Measurements from ENCODE around the gene MMAB. TPM values are rescaled to one million over a fixed set of nuclear protein-coding genes. Genes with fewer than 3 reads are reported as not detected.

MMAB gene
- total RNA-seq, 1 experiment from 2014 or later: 97.6 TPM

- no peak for TF ChIP-seq CTCF (conservative IDR thresholded peaks at IDR 0.05; ENCODE audit: low read depth, low read length)
- TF ChIP-seq EZH2 (IDR thresholded peaks at IDR 0.05; ENCODE audit: borderline replicate concordance, low read depth, low read length, poor library complexity, severe bottlenecking): no peak
- intact Hi-C loops (cut with micrococcal nuclease; ENCODE audit: unreplicated experiment): no loop called here
- H3K9me3 ChIP-seq (ENCODE audit: low read depth, low read length, poor library complexity, severe bottlenecking): no peaks in the 10 kb centered on the region
- no peaks in the 10 kb centered on the region for H3K27me3 ChIP-seq (replicated peaks; ENCODE audit: insufficient read depth, low read depth, low read length, poor library complexity)
- no peaks in the 10 kb centered on the region for H3K4me1 ChIP-seq (ENCODE audit: insufficient read depth, low read length, poor library complexity, severe bottlenecking)
- DNase-seq (ENCODE audit: low spot score): no peak
- ChIA-PET CTCF (no interaction called here), POLR2A (ENCODE audit: low non-redundant PET) (no interaction called here)
- peaks cover 46% of the 10 kb centered on the region for H3K36me3 ChIP-seq (ENCODE audit: insufficient read depth, low read length, poor library complexity, severe bottlenecking)
- no TSS peak for BruUV-seq (replicated peaks)
- no peak overlapping the region for H3K27ac ChIP-seq (ENCODE audit: low read depth, low read length, poor library complexity, severe bottlenecking)
- H3K4me3 ChIP-seq (ENCODE audit: low read depth, low read length, poor library complexity, severe bottlenecking): no peak overlapping the region
Measured at GRCh38 chr12:109590566-109590965, 17.3 kb upstream of the MMAB start.

GRCh38 chr12:109589691-109590245 lies 16.5 kb upstream of the MMAB start:
- POLR2A ChIA-PET (ENCODE audit: low non-redundant PET): interaction anchor here (0.6 kb wide), 1 partner anchor 48 kb away, joined by 5 read pairs; no protein-coding TSS in a partner anchor
- no peak overlapping the region for H3K27ac ChIP-seq (ENCODE audit: low read depth, low read length, poor library complexity, severe bottlenecking)
- H3K4me3 ChIP-seq (ENCODE audit: low read depth, low read length, poor library complexity, severe bottlenecking): no peak overlapping the region
- H3K4me1 ChIP-seq (ENCODE audit: insufficient read depth, low read length, poor library complexity, severe bottlenecking): no peaks in the 10 kb centered on the region
- no peaks in the 10 kb centered on the region for H3K27me3 ChIP-seq (replicated peaks; ENCODE audit: insufficient read depth, low read depth, low read length, poor library complexity)
- CTCF ChIA-PET: no interaction called here
- BruUV-seq (replicated peaks): no TSS peak
- peaks cover 46% of the 10 kb centered on the region for H3K36me3 ChIP-seq (ENCODE audit: insufficient read depth, low read length, poor library complexity, severe bottlenecking)
- intact Hi-C loops (cut with micrococcal nuclease; ENCODE audit: unreplicated experiment): no loop called here
- TF ChIP-seq EZH2 (IDR thresholded peaks at IDR 0.05; ENCODE audit: borderline replicate concordance, low read depth, low read length, poor library complexity, severe bottlenecking) (no peak), CTCF (conservative IDR thresholded peaks at IDR 0.05; ENCODE audit: low read depth, low read length) (no peak)
- no peak for DNase-seq (ENCODE audit: low spot score)
- no peaks in the 10 kb centered on the region for H3K9me3 ChIP-seq (ENCODE audit: low read depth, low read length, poor library complexity, severe bottlenecking)

- no peaks in the 10 kb centered on the region for H3K4me1 ChIP-seq (ENCODE audit: insufficient read depth, low read length, poor library complexity, severe bottlenecking)
- no peak overlapping the region for H3K27ac ChIP-seq (ENCODE audit: low read depth, low read length, poor library complexity, severe bottlenecking)
- peaks cover 46% of the 10 kb centered on the region for H3K36me3 ChIP-seq (ENCODE audit: insufficient read depth, low read length, poor library complexity, severe bottlenecking)
- no peak overlapping the region for H3K4me3 ChIP-seq (ENCODE audit: low read depth, low read length, poor library complexity, severe bottlenecking)
- POLR2A ChIA-PET (ENCODE audit: low non-redundant PET): no interaction called here
- DNase-seq (ENCODE audit: low spot score): no peak
- TF ChIP-seq EZH2 (IDR thresholded peaks at IDR 0.05; ENCODE audit: borderline replicate concordance, low read depth, low read length, poor library complexity, severe bottlenecking) (no peak), CTCF (conservative IDR thresholded peaks at IDR 0.05; ENCODE audit: low read depth, low read length) (no peak)
- CTCF ChIA-PET: no interaction called here
- BruUV-seq (replicated peaks): no TSS peak
- no peaks in the 10 kb centered on the region for H3K9me3 ChIP-seq (ENCODE audit: low read depth, low read length, poor library complexity, severe bottlenecking)
- no peaks in the 10 kb centered on the region for H3K27me3 ChIP-seq (replicated peaks; ENCODE audit: insufficient read depth, low read depth, low read length, poor library complexity)
- intact Hi-C loops (cut with micrococcal nuclease; ENCODE audit: unreplicated experiment): no loop called here
Measured at GRCh38 chr12:109589240-109589590, 15.9 kb upstream of the MMAB start.
